Endodermal cell (in vitro differentiated cells): ENCODE measurements around the gene AZIN2. TPM values are rescaled to one million over a fixed set of nuclear protein-coding genes. Genes with fewer than 3 reads are reported as not detected.
"Not testable (repeated sequence)": the region's sequence is repeated elsewhere in the genome, so short reads cannot be mapped to it uniquely, and the experiment has no call there.

Experiments used
- DNase-seq: peaks from one replicate; pipeline ENCODE4 v3.0.0-alpha.2; 2017
- H3K27ac ChIP-seq: 2 replicates; pipeline ENCODE4 v1.5.1; 2013; ENCODE audit warnings: mild to moderate bottlenecking, low read depth, low read length, moderate library complexity
- H3K27me3 ChIP-seq: 2 replicates; pipeline ENCODE4 v1.6.1; 2013; ENCODE audit warnings: mild to moderate bottlenecking, low read length, moderate library complexity; ENCODE audit not compliant: insufficient read depth, control insufficient read depth, poor library complexity, severe bottlenecking
- H3K36me3 ChIP-seq: 2 replicates; pipeline ENCODE4 v1.7.0; 2013; ENCODE audit warnings: mild to moderate bottlenecking, low read length, moderate library complexity; ENCODE audit not compliant: control insufficient read depth, insufficient read depth
- H3K4me1 ChIP-seq: one replicate; pipeline ENCODE4 v1.7.0; 2013; ENCODE audit warnings: low read length; ENCODE audit not compliant: control insufficient read depth, insufficient read depth
- H3K4me3 ChIP-seq: 2 replicates; pipeline ENCODE4 v1.5.1; 2013; ENCODE audit warnings: mild to moderate bottlenecking, low read length, moderate library complexity
- H3K9ac ChIP-seq: 2 replicates; pipeline ENCODE4 v1.6.1; 2013; ENCODE audit warnings: mild to moderate bottlenecking, low read length, moderate library complexity; ENCODE audit not compliant: poor library complexity, severe bottlenecking; ENCODE audit errors: extremely low read depth
- H3K9me3 ChIP-seq: 2 replicates; pipeline ENCODE4 v1.6.1; 2013; ENCODE audit warnings: mild to moderate bottlenecking, low read length, moderate library complexity; ENCODE audit not compliant: control insufficient read depth
- H3K27ac Mint-ChIP-seq: 2 replicates; pipeline ENCODE4 v1.8.0; 2020; ENCODE audit warnings: mixed read lengths
- H3K27me3 Mint-ChIP-seq: 2 replicates; pipeline ENCODE4 v1.8.0; 2021; ENCODE audit warnings: mild to moderate bottlenecking, mixed read lengths; ENCODE audit not compliant: insufficient read depth
- H3K36me3 Mint-ChIP-seq: 2 replicates; pipeline ENCODE4 v1.8.0; 2020; ENCODE audit warnings: low read depth, mixed read lengths
- H3K4me1 Mint-ChIP-seq: 2 replicates; pipeline ENCODE4 v1.8.0; 2020; ENCODE audit warnings: mixed read lengths
- H3K4me3 Mint-ChIP-seq: 2 replicates; pipeline ENCODE4 v1.8.0; 2020; ENCODE audit warnings: mild to moderate bottlenecking, moderate library complexity, mixed read lengths
- H3K9me3 Mint-ChIP-seq: 2 replicates; pipeline ENCODE4 v1.8.0; 2020; ENCODE audit warnings: mild to moderate bottlenecking, mixed read lengths
- WGBS, 2 experiments: methylation state at CpG; one replicate each; pipeline versions ENCODE4 v1.1.5 to v1.1.7; 2013; ENCODE audit warnings: missing lambda C conversion rate in 2 of 2, mixed read lengths in 1 of 2; ENCODE audit not compliant: insufficient coverage in 1 of 2, insufficient read length in 1 of 2; 5-methylcytosine and 5-hydroxymethylcytosine counted together
- total RNA-seq, 2 donors: library from RNA; stranded (reverse); fragmentation: NEBNext Ultra II Directional in 1 of 2; extraction: Animal tissue kit (Norgen Biotek cat#: 25700) in 1 of 2; gene quantifications; 2 replicates in 1 of 2; 3 replicates in 1 of 2; pipeline ENCODE4 v1.2.1, GENCODE V29; 2021
- TF ChIP-seq, protein P1 (sequence below): fragments of 200-600 bp; sonication (generic); conservative IDR thresholded peaks from 2 replicates; pipeline ENCODE4 v1.5.0; 2021; ENCODE audit warnings: antibody characterized with exemption, mild to moderate bottlenecking

Gene AZIN2
- total RNA-seq, 2 donors from 2014 or later: 1.7 to 3.0 TPM

DNA sequence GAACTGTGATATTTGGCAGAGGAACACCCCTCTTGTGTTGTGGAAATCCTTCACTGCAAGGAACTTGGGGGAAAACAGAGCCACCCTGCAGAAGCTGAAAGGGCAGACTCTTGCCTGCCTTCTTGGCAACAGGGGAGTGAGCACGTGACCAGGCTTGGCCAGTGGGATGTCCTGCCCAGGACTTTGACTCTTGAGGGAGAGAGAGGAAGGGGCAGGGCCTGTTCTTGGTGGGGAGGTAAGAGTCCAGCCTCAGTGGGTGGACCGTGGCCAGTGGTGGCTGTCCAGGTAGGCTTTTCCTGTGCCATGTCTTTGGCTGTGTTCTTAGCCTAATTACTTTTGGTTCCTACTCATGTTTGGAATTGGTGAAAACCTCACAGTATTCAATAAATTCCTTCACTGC is 35.7 kb upstream of the AZIN2 start:
- WGBS, 2 experiments: 82 to 86% methylated on average over 2 of the region's 2 CpGs
- Mint-ChIP-seq H3K27ac (no peak overlapping the region), H3K36me3 (no peaks in the 10 kb centered on the region), H3K4me3 (no peak overlapping the region), H3K27me3 (no peaks in the 10 kb centered on the region), H3K4me1 (peaks cover 4% of the 10 kb centered on the region), H3K9me3 (peaks cover 7% of the 10 kb centered on the region)
- Histone ChIP-seq H3K27ac (no peak overlapping the region), H3K4me1 (no peaks in the 10 kb centered on the region), H3K9ac (no peak overlapping the region), H3K36me3 (no peaks in the 10 kb centered on the region), H3K27me3 (no peaks in the 10 kb centered on the region), H3K9me3 (peaks cover 2% of the 10 kb centered on the region), H3K4me3 (no peak overlapping the region)
- TF ChIP-seq, protein P1, sequence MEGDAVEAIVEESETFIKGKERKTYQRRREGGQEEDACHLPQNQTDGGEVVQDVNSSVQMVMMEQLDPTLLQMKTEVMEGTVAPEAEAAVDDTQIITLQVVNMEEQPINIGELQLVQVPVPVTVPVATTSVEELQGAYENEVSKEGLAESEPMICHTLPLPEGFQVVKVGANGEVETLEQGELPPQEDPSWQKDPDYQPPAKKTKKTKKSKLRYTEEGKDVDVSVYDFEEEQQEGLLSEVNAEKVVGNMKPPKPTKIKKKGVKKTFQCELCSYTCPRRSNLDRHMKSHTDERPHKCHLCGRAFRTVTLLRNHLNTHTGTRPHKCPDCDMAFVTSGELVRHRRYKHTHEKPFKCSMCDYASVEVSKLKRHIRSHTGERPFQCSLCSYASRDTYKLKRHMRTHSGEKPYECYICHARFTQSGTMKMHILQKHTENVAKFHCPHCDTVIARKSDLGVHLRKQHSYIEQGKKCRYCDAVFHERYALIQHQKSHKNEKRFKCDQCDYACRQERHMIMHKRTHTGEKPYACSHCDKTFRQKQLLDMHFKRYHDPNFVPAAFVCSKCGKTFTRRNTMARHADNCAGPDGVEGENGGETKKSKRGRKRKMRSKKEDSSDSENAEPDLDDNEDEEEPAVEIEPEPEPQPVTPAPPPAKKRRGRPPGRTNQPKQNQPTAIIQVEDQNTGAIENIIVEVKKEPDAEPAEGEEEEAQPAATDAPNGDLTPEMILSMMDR: no peak
- peak; percentile 50 for DNase-seq

DNA sequence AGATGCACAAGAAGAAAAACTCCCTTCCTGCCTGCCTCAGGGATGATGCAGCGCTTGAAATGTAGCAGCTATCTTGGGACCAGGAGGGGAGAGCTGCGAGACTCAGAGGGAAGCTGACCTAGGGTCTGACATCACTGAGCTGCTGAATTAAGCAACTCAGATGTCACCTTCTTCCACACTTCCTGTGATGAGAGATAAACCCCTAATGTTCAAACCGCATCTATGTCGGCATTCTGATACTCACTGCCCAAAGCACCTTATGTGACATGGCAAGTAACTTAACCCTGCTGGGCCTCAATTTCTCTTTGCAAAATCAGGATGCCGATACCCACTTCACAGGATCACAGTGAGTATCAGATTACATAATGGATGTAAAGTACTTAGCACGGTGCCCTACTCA is 35.1 kb upstream of the AZIN2 start:
- no peak overlapping the region for H3K27ac Mint-ChIP-seq
- Histone ChIP-seq H3K36me3 (no peaks in the 10 kb centered on the region), H3K4me3 (no peak overlapping the region), H3K27ac (no peak overlapping the region), H3K27me3 (no peaks in the 10 kb centered on the region), H3K9me3 (peaks cover 8% of the 10 kb centered on the region), H3K4me1 (no peaks in the 10 kb centered on the region), H3K9ac (no peak overlapping the region)
- H3K4me3 Mint-ChIP-seq: no peak overlapping the region
- TF ChIP-seq, protein P1: no peak
- H3K36me3 Mint-ChIP-seq: no peaks in the 10 kb centered on the region
- peaks cover 4% of the 10 kb centered on the region for H3K4me1 Mint-ChIP-seq
- DNase-seq: no peak
- WGBS, 2 experiments: 88 to 89% methylated on average over 5 to 6 of the region's 6 CpGs
- peaks cover 12% of the 10 kb centered on the region for H3K9me3 Mint-ChIP-seq
- no peaks in the 10 kb centered on the region for H3K27me3 Mint-ChIP-seq

DNA sequence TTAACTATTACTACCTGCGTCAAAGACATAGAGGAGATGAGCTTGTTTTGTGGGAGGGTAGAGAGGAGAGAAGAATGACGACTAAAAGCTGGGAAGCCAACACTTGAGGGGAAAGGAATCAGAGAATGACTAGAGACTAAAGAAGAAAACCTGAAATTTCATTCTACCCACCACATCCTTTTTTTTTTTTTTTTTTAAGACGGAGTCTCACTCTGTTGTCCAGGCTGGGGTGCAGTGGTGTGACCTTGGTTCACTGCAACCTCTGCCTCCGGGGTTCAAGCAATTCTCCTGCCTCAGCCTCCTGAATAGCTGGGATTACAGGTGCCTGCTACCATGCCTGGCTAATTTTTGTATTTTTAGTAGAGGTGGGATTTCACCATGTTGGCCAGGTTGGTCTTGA is 34.7 kb upstream of the AZIN2 start:
- not testable (repeated sequence) for H3K27me3 Mint-ChIP-seq, H3K9me3 ChIP-seq, H3K27ac ChIP-seq, DNase-seq, H3K4me1 ChIP-seq, H3K4me1 Mint-ChIP-seq, H3K27me3 ChIP-seq, H3K4me3 Mint-ChIP-seq, H3K36me3 ChIP-seq, H3K36me3 Mint-ChIP-seq, H3K4me3 ChIP-seq, H3K9ac ChIP-seq, H3K27ac Mint-ChIP-seq
- 96% methylated on average over 4 of the region's 4 CpGs; no CpG with 5 or more reads in 1 of the 2 experiments for WGBS, 2 experiments
- peaks cover 12% of the 10 kb centered on the region for H3K9me3 Mint-ChIP-seq

DNA sequence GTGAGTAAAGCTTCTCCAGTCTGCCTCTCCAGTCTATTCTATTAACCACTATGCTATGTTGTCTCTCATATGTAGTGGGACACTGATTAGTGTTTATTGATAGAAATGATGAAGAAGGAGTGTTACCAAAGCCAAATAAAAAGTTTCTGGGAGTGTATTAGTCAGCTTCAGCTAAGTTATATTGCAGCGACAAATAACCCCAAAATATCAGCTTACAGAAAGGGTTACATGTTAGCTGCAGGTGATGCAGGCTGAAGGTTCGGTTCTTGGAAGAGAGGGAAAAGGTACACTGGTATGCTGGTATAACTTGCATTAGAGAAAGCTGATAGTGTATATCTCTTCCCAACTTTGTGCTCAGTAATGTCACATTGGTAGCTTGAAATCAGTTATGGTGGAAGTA is 33.7 kb upstream of the AZIN2 start:
- no peak overlapping the region for H3K27ac Mint-ChIP-seq
- WGBS, 2 experiments: 86 to 100% methylated on average over 2 of the region's 2 CpGs

More for the DNA sequence above, 33.7 kb upstream of the AZIN2 start:
- no peaks in the 10 kb centered on the region for H3K27me3 Mint-ChIP-seq
- no peak overlapping the region for H3K4me3 Mint-ChIP-seq
- no peak overlapping the region for H3K9ac ChIP-seq
- H3K4me1 ChIP-seq: no peaks in the 10 kb centered on the region
- H3K27ac ChIP-seq: no peak overlapping the region
- peaks cover 12% of the 10 kb centered on the region for H3K9me3 Mint-ChIP-seq
- no peaks in the 10 kb centered on the region for H3K36me3 Mint-ChIP-seq
- H3K4me3 ChIP-seq: no peak overlapping the region
- DNase-seq: no peak
- no peaks in the 10 kb centered on the region for H3K27me3 ChIP-seq
- H3K36me3 ChIP-seq: no peaks in the 10 kb centered on the region
- H3K4me1 Mint-ChIP-seq: peaks cover 4% of the 10 kb centered on the region
- H3K9me3 ChIP-seq: peaks cover 8% of the 10 kb centered on the region
- TF ChIP-seq, protein P1: no peak
